Glutamatergic neuron (in vitro differentiated cells): ENCODE data around the gene ANXA6. TPM values are rescaled to one million over a fixed set of nuclear protein-coding genes. Genes with fewer than 3 reads are reported as not detected.
A peak's percentile ranks its signal among the peaks of the same experiment; 100 is the strongest.

Experiments
- DNase-seq: peaks from one replicate; pipeline ENCODE4 v3.0.0; 2022
- H3K27ac Mint-ChIP-seq: one replicate; pipeline ENCODE4 v1.8.0; 2020; ENCODE audit warnings: mild to moderate bottlenecking, mixed read lengths, inconsistent platforms; ENCODE audit not compliant: unreplicated experiment
- H3K27me3 Mint-ChIP-seq: one replicate; pipeline ENCODE4 v1.8.0; 2020; ENCODE audit warnings: mild to moderate bottlenecking, moderate library complexity, mixed read lengths, inconsistent platforms; ENCODE audit not compliant: unreplicated experiment
- H3K36me3 Mint-ChIP-seq: one replicate; pipeline ENCODE4 v1.8.0; 2020; ENCODE audit warnings: mild to moderate bottlenecking, mixed read lengths, inconsistent platforms; ENCODE audit not compliant: unreplicated experiment
- H3K4me1 Mint-ChIP-seq: one replicate; pipeline ENCODE4 v1.8.0; 2020; ENCODE audit warnings: mild to moderate bottlenecking, low read depth, mixed read lengths, inconsistent platforms; ENCODE audit not compliant: unreplicated experiment
- H3K4me3 Mint-ChIP-seq: one replicate; pipeline ENCODE4 v1.8.0; 2020; ENCODE audit warnings: mild to moderate bottlenecking, mixed read lengths, inconsistent platforms; ENCODE audit not compliant: unreplicated experiment
- H3K9me3 Mint-ChIP-seq: one replicate; pipeline ENCODE4 v1.8.0; 2020; ENCODE audit warnings: mild to moderate bottlenecking, moderate library complexity, mixed read lengths, inconsistent platforms; ENCODE audit not compliant: unreplicated experiment
- total RNA-seq: library from RNA; stranded (reverse); fragmentation: NEBNext Ultra II Directional; extraction: Animal tissue kit (Norgen Biotek cat#: 25700); gene quantifications from one replicate; pipeline ENCODE4 v1.2.1, GENCODE V29; 2021; ENCODE audit not compliant: unreplicated experiment
- TF ChIP-seq, protein P1 (sequence below): fragments of 200-600 bp; sonication (generic); IDR thresholded peaks from one replicate; pipeline ENCODE4 v1.5.0; 2021; ENCODE audit not compliant: partially characterized antibody, unreplicated experiment

Gene ANXA6
- total RNA-seq, 1 donor from 2014 or later = 143 TPM

DNA sequence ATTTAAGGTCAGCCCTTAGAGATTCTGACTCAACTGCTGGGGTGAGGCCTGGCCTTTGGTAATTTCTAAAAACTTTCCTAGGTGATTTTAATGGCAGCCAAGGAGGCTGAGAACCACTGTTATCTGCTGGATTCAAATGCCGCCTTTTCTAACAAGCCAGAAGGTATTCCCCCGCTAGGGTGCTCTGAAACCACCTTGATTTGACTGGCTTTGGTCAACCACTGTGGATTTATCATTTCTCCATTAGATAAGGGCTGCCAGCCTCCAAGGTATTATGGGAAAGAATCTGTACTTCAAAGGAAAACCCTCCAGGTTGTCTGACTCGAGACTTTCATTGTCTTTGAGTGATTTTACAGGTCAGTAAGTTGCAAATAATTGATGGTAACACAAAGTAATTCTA is 4.3 kb downstream of the ANXA6 start:
- Mint-ChIP-seq H3K27me3 (peaks cover 3% of the 10 kb centered on the region), H3K27ac (no peak overlapping the region), H3K36me3 (no peaks in the 10 kb centered on the region), H3K4me3 (no peak overlapping the region), H3K9me3 (peaks cover 5% of the 10 kb centered on the region), H3K4me1 (peaks cover 39% of the 10 kb centered on the region)
- TF ChIP-seq, protein P1, sequence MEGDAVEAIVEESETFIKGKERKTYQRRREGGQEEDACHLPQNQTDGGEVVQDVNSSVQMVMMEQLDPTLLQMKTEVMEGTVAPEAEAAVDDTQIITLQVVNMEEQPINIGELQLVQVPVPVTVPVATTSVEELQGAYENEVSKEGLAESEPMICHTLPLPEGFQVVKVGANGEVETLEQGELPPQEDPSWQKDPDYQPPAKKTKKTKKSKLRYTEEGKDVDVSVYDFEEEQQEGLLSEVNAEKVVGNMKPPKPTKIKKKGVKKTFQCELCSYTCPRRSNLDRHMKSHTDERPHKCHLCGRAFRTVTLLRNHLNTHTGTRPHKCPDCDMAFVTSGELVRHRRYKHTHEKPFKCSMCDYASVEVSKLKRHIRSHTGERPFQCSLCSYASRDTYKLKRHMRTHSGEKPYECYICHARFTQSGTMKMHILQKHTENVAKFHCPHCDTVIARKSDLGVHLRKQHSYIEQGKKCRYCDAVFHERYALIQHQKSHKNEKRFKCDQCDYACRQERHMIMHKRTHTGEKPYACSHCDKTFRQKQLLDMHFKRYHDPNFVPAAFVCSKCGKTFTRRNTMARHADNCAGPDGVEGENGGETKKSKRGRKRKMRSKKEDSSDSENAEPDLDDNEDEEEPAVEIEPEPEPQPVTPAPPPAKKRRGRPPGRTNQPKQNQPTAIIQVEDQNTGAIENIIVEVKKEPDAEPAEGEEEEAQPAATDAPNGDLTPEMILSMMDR = no peak
- DNase-seq = no peak

DNA sequence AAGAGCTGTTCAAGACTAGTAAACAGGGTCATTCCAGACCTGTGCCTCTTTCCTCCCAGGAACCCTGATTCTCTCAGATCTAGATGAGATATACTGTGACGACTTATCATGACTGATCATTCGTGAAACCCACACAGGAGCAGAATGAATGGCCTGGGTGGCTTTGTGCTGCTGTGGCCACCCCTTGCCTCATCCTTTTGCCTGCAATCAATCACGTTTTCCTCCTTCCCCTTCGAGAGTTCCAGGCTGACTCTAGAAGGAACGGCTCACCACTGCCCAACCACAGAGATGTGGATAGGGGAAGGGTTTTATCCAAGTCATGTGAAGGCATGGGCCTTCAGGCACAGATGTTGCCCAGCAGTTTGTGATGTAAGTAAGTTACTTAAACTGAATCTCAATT is 5.8 kb downstream of the ANXA6 start:
- Mint-ChIP-seq H3K4me1 (peaks cover 35% of the 10 kb centered on the region), H3K9me3 (peaks cover 4% of the 10 kb centered on the region), H3K4me3 (peak overlapping the region; percentile 14), H3K36me3 (no peaks in the 10 kb centered on the region), H3K27me3 (peaks cover 3% of the 10 kb centered on the region), H3K27ac (peak overlapping the region; percentile 28)
- TF ChIP-seq, protein P1 = no peak
- no peak for DNase-seq

DNA sequence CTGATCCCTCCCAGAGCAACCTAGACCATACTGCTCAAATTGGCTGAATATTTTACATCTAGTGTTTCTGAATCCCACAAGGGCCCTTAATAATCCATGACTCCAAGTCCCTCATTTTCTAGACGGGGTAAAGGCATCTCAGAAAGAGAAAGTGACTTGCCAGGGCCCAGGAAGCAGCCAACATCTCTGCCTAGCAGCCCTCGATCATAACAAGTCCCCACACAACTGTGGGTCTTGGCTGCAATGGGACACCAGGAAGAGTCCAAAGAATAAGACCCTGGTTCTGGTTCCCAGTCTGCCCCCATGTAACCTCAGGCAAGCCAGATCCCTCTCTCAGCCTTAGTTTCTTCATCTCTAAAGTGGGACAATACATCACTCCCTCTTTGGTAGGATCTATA is 6.3 kb downstream of the ANXA6 start:
- H3K9me3 Mint-ChIP-seq = peaks cover under 1% of the 10 kb centered on the region
- peaks cover 2% of the 10 kb centered on the region for H3K27me3 Mint-ChIP-seq
- H3K27ac Mint-ChIP-seq = peak overlapping the region; percentile 12
- H3K4me1 Mint-ChIP-seq = peaks cover 33% of the 10 kb centered on the region
- H3K4me3 Mint-ChIP-seq = no peak overlapping the region
- TF ChIP-seq, protein P1 = no peak
- no peak for DNase-seq
- peaks cover under 1% of the 10 kb centered on the region for H3K36me3 Mint-ChIP-seq

DNA sequence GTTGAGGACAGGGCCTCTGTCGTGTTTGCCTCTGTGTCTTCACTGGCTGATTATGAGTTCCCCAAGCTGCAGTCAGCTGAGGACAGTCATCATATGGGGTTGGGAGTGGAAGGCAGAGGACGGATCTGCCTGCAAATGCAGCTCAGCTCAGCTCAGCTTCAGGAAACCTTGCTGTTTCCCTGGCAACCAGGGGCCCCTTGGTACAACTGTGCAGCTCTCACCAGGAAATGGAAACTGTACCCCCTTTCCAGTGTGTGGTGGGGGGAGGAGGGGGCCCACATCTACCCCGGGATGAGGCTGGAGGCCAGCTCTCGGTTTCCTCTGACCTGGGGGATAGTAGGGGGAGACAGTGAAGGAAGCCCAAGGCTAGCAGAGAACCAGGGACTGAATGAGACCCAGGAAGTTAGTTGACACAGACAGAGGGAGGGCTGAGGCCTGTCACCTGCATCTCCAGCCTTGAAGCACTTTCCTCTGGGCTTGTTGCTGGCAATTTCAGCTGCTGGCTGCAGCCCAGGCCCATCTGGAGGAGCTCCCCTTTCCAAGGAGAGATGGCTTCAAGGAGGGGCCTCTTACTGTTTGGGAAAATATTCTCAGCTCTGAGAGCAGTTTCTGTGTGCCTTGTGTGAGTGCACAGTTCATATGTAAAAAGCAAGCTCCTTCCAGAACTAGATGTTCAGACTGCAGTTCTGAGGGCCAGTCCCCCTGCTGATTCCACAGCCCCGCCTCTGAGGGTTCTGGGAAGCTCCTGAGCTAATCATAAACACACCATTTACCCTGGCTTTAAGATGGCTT is 6.9 kb downstream of the ANXA6 start:
- TF ChIP-seq, protein P1 = no peak
- DNase-seq = no peak
- Mint-ChIP-seq H3K36me3 (peaks cover 6% of the 10 kb centered on the region), H3K9me3 (no peaks in the 10 kb centered on the region), H3K4me1 (peaks cover 31% of the 10 kb centered on the region), H3K27me3 (peaks cover 2% of the 10 kb centered on the region), H3K4me3 (peak overlapping the region; percentile 13), H3K27ac (peak overlapping the region; percentile 12)

DNA sequence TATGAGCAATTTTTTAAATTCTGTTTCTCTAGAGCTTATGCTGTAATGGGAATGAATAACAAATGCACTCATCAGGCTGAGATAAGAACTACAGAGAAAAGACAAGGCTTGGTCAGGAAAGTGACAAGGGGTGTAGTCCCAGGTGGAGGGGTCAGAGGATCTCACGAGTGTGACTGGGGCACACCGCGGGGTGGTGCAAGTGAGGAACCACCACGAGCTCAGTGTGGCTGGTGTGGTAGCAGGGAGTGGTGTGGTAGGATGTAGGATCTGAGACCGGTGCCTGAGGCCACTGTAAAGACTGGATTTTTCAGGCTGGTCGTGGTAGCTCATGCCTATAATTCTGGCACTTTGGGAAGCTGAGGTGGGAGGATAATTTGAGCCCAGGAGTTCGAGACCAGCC is 9.0 kb downstream of the ANXA6 start:
- Mint-ChIP-seq H3K9me3 (no peaks in the 10 kb centered on the region), H3K27ac (no peak overlapping the region)

More for the DNA sequence above, 9.0 kb downstream of the ANXA6 start:
- peaks cover 10% of the 10 kb centered on the region for H3K36me3 Mint-ChIP-seq
- peaks cover 22% of the 10 kb centered on the region for H3K4me1 Mint-ChIP-seq
- no peak overlapping the region for H3K4me3 Mint-ChIP-seq
- no peak for DNase-seq
- peaks cover 5% of the 10 kb centered on the region for H3K27me3 Mint-ChIP-seq
- TF ChIP-seq, protein P1 = no peak
